ENCODE data around the gene TNFAIP6.

Gene TNFAIP6

DNA sequence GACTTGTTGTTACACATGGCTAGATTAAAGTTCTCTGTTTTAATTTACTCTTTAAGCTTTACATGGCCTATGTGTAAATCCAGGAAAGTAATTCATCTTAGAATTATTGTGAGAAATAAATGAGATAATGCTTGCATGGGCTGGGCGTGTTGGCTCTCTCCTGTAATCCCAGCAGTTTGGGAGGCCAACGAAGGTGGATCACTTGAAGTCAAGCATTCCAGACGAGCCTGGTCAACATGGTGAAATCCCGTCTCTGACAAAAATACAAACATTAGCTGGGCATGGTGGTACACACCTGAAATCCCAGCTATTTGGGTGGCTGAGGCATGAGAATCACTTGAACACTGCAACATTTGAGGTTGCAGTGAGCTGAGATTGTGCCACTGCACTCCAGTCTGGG is 48.0 kb downstream of the TNFAIP6 start:
- H4K8ac ChIP-seq (ENCODE audit: low read depth, low read length), result no peak overlapping the region
- no CpG with 5 or more reads among the region's 4 CpGs for WGBS, 2 donors (ENCODE audit: extremely low coverage in 2 of 2, insufficient read length in 2 of 2, insufficient replicate concordance in 1 of 2)
- no peaks in the 10 kb centered on the region for H3K27me3 ChIP-seq (ENCODE audit: control insufficient read depth in 3 of 3, insufficient read depth in 3 of 3, low read depth in 1 of 3, low read length in 3 of 3)
- no peak overlapping the region for H3K4me2 ChIP-seq (ENCODE audit: insufficient read depth, low read length, poor library complexity, severe bottlenecking)
- no peak overlapping the region for H3K4ac ChIP-seq (ENCODE audit: low read length)
- H2AFZ ChIP-seq (ENCODE audit: low read length), result no peak overlapping the region
- no peak overlapping the region for H3K18ac ChIP-seq (ENCODE audit: low read length)
- DNase-seq (ENCODE audit: low spot score), result no peak
- no peak overlapping the region for H2AK5ac ChIP-seq (ENCODE audit: low read depth, low read length)
- H3K9ac ChIP-seq (ENCODE audit: low read depth, low read length, poor library complexity), result no peak overlapping the region
- no peak overlapping the region for H2BK120ac ChIP-seq (ENCODE audit: low read depth, low read length)
- H3K36me3 ChIP-seq (replicated peaks in 1 of 2; ENCODE audit: control insufficient read depth in 2 of 2, insufficient read depth in 2 of 2, low read length in 2 of 2), result no peaks in the 10 kb centered on the region
- H3K4me3 ChIP-seq (ENCODE audit: low read length in 2 of 2), result no peak overlapping the region
- no peak overlapping the region for H3K23ac ChIP-seq (ENCODE audit: low read depth, low read length, poor library complexity)
- no peak overlapping the region for H2BK5ac ChIP-seq (ENCODE audit: low read length)
- H4K91ac ChIP-seq (ENCODE audit: low read depth, low read length, poor library complexity), result no peak overlapping the region
- H3K9me3 ChIP-seq (replicated peaks in 1 of 2; ENCODE audit: control insufficient read depth in 2 of 2, insufficient read depth in 1 of 2, low read depth in 1 of 2, low read length in 2 of 2), result no peaks in the 10 kb centered on the region
- H2BK15ac ChIP-seq (ENCODE audit: low read length), result no peak overlapping the region
- no peak overlapping the region for H3K27ac ChIP-seq (replicated peaks; ENCODE audit: low read length)
- H3K79me1 ChIP-seq (ENCODE audit: low read depth, low read length), result no peaks in the 10 kb centered on the region
- no peak overlapping the region for H2BK12ac ChIP-seq (ENCODE audit: low read length)
- no peak overlapping the region for H3K14ac ChIP-seq (ENCODE audit: low read length)
- no peaks in the 10 kb centered on the region for H3K4me1 ChIP-seq (ENCODE audit: control insufficient read depth in 2 of 2, insufficient read depth in 1 of 2, low read depth in 1 of 2, low read length in 2 of 2)

DNA sequence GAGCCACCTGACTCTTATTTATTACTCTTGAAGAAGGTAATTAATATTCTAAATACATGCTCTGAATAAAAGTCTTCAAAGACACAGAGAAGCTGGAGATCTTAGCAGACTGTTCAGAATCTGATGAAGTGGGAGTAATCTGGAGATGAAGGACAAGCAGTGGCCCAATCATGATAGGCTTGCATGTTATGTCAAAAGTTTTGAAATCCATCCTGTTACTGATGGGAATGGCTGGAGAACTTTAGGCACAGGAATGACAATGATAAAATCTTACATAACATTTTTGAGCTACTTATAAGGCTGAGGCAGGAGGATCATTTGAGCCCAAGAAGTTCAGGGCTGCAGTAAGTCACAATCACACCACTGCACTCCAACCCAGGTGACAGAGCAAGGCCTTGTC is 49.9 kb downstream of the TNFAIP6 start:
- H3K9me3 ChIP-seq (replicated peaks in 1 of 2; ENCODE audit: control insufficient read depth in 2 of 2, insufficient read depth in 1 of 2, low read depth in 1 of 2, low read length in 2 of 2), result no peaks in the 10 kb centered on the region

GRCh38 chr2:151408788-151409600 is 51.6 kb downstream of the TNFAIP6 start:
- H3K4me2 ChIP-seq (ENCODE audit: insufficient read depth, low read length, poor library complexity, severe bottlenecking), result no peak overlapping the region
- H3K36me3 ChIP-seq (replicated peaks in 1 of 2; ENCODE audit: control insufficient read depth in 2 of 2, insufficient read depth in 2 of 2, low read length in 2 of 2), result peaks cover 5 to 26% of the 10 kb centered on the region in 2 donors
- no peak overlapping the region for H3K27ac ChIP-seq (replicated peaks; ENCODE audit: low read length)
- no peak overlapping the region for H2BK5ac ChIP-seq (ENCODE audit: low read length)
- H3K18ac ChIP-seq (ENCODE audit: low read length), result no peak overlapping the region
- H3K4ac ChIP-seq (ENCODE audit: low read length), result no peak overlapping the region
- H3K9ac ChIP-seq (ENCODE audit: low read depth, low read length, poor library complexity), result no peak overlapping the region
- H4K8ac ChIP-seq (ENCODE audit: low read depth, low read length), result no peak overlapping the region
- H3K27me3 ChIP-seq (ENCODE audit: control insufficient read depth in 3 of 3, insufficient read depth in 3 of 3, low read depth in 1 of 3, low read length in 3 of 3), result no peaks in the 10 kb centered on the region
- peak overlapping the region in 1 of 2 donors; percentile 84 for H3K4me3 ChIP-seq (ENCODE audit: low read length in 2 of 2)
- no peak overlapping the region for H2BK12ac ChIP-seq (ENCODE audit: low read length)
- H3K4me1 ChIP-seq (ENCODE audit: control insufficient read depth in 2 of 2, insufficient read depth in 1 of 2, low read depth in 1 of 2, low read length in 2 of 2), result peaks cover 0 to 2% of the 10 kb centered on the region in 2 donors
- peaks cover 3% of the 10 kb centered on the region for H3K79me1 ChIP-seq (ENCODE audit: low read depth, low read length)
- no peak overlapping the region for H3K23ac ChIP-seq (ENCODE audit: low read depth, low read length, poor library complexity)
- no peak overlapping the region for H2BK15ac ChIP-seq (ENCODE audit: low read length)
- DNase-seq (ENCODE audit: low spot score), result no peak
- no peak overlapping the region for H2BK120ac ChIP-seq (ENCODE audit: low read depth, low read length)
- H2AFZ ChIP-seq (ENCODE audit: low read length), result peak overlapping the region; percentile 89
- H4K91ac ChIP-seq (ENCODE audit: low read depth, low read length, poor library complexity), result no peak overlapping the region
- WGBS, 2 donors (ENCODE audit: extremely low coverage in 2 of 2, insufficient read length in 2 of 2, insufficient replicate concordance in 1 of 2), result no CpG with 5 or more reads among the region's 25 CpGs
- no peak overlapping the region for H3K14ac ChIP-seq (ENCODE audit: low read length)
- H2AK5ac ChIP-seq (ENCODE audit: low read depth, low read length), result no peak overlapping the region
- no peaks in the 10 kb centered on the region for H3K9me3 ChIP-seq (replicated peaks in 1 of 2; ENCODE audit: control insufficient read depth in 2 of 2, insufficient read depth in 1 of 2, low read depth in 1 of 2, low read length in 2 of 2)

More for the DNA sequence above, 49.9 kb downstream of the TNFAIP6 start:
- peaks cover under 1% of the 10 kb centered on the region for H3K79me1 ChIP-seq (ENCODE audit: low read depth, low read length)
- no peak overlapping the region for H3K4me3 ChIP-seq (ENCODE audit: low read length in 2 of 2)
- H3K23ac ChIP-seq (ENCODE audit: low read depth, low read length, poor library complexity), result no peak overlapping the region
- no peak overlapping the region for H4K8ac ChIP-seq (ENCODE audit: low read depth, low read length)
- H2BK120ac ChIP-seq (ENCODE audit: low read depth, low read length), result no peak overlapping the region
- H3K14ac ChIP-seq (ENCODE audit: low read length), result no peak overlapping the region
- H3K27ac ChIP-seq (replicated peaks; ENCODE audit: low read length), result no peak overlapping the region
- H2BK12ac ChIP-seq (ENCODE audit: low read length), result no peak overlapping the region
- H2BK5ac ChIP-seq (ENCODE audit: low read length), result no peak overlapping the region
- H3K27me3 ChIP-seq (ENCODE audit: control insufficient read depth in 3 of 3, insufficient read depth in 3 of 3, low read depth in 1 of 3, low read length in 3 of 3), result no peaks in the 10 kb centered on the region
- no peak overlapping the region for H3K18ac ChIP-seq (ENCODE audit: low read length)
- no peak overlapping the region for H2BK15ac ChIP-seq (ENCODE audit: low read length)
- no peak overlapping the region for H2AFZ ChIP-seq (ENCODE audit: low read length)
- no peak overlapping the region for H3K4ac ChIP-seq (ENCODE audit: low read length)
- no peak for DNase-seq (ENCODE audit: low spot score)
- H3K4me1 ChIP-seq (ENCODE audit: control insufficient read depth in 2 of 2, insufficient read depth in 1 of 2, low read depth in 1 of 2, low read length in 2 of 2), result peaks cover 0 to 2% of the 10 kb centered on the region in 2 donors
- no peak overlapping the region for H4K91ac ChIP-seq (ENCODE audit: low read depth, low read length, poor library complexity)
- H2AK5ac ChIP-seq (ENCODE audit: low read depth, low read length), result no peak overlapping the region
- no peak overlapping the region for H3K9ac ChIP-seq (ENCODE audit: low read depth, low read length, poor library complexity)
- H3K4me2 ChIP-seq (ENCODE audit: insufficient read depth, low read length, poor library complexity, severe bottlenecking), result no peak overlapping the region
- peaks cover 1 to 9% of the 10 kb centered on the region in 2 donors for H3K36me3 ChIP-seq (replicated peaks in 1 of 2; ENCODE audit: control insufficient read depth in 2 of 2, insufficient read depth in 2 of 2, low read length in 2 of 2)

DNA sequence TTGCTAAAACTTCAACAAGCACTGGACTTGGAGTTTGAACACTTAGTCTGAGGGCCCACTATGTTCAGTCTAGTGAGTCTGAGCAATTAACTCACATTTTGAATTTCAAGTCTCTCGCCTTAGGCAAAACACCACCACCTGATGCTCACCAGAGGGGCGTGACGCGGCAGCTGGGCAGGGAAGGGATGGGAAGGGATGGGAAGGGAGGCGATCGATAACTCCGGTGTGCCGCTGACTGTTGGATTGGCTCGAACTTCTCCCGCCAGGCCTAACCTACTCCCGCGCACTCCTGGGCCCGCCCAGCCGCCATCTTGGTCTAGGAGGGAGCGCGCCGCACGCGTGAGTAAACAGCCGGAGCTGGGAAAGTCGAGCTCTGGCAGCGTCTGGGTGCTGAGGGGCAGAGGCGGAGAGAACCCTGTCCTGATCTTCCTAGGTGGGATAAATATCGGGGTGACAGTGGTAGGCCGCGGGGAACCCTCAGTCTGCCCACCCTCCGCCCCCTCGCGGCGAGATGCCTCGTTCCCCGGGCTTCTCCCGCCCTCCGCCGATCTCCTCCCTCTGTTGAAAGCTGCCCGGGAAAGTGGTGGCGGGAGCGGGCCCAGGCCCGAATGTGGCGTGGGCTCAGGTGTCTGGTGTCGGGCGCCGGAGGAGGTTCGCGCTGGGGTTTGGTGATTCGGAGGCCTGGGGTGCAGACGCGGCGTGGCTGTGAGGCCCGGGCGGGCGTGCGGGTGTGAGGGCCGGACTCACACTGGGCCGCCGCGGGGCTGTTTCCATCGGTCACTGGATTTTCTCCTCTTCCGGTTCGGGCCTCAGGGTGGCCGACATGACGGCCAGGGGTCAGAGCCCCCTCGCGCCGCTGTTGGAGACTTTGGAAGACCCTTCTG is 52.5 kb downstream of the TNFAIP6 start, which contains the start of gene RIF1:
Gene RIF1, plus strand, starts transcription at position 302 of the 884 bp plus-strand sequence. Its CDS starts 522 bp downstream, at position 824.
- Histone ChIP-seq H3K36me3 (replicated peaks in 1 of 2; ENCODE audit: control insufficient read depth in 2 of 2, insufficient read depth in 2 of 2, low read length in 2 of 2) (peaks cover 5 to 34% of the 10 kb centered on the region in 2 donors), H3K9me3 (replicated peaks in 1 of 2; ENCODE audit: control insufficient read depth in 2 of 2, insufficient read depth in 1 of 2, low read depth in 1 of 2, low read length in 2 of 2) (no peaks in the 10 kb centered on the region), H3K27ac (replicated peaks; ENCODE audit: low read length) (peak within 1 kb of the TSS; percentile 93), H2BK12ac (ENCODE audit: low read length) (no peak within 1 kb of the TSS), H3K9ac (ENCODE audit: low read depth, low read length, poor library complexity) (peak within 1 kb of the TSS; percentile 87), H3K18ac (ENCODE audit: low read length) (peak within 1 kb of the TSS; percentile 89), H3K4ac (ENCODE audit: low read length) (no peak within 1 kb of the TSS), H3K79me1 (ENCODE audit: low read depth, low read length) (peaks cover 3% of the 10 kb centered on the region), H2AK5ac (ENCODE audit: low read depth, low read length) (no peak within 1 kb of the TSS), H3K14ac (ENCODE audit: low read length) (no peak within 1 kb of the TSS), H3K4me2 (ENCODE audit: insufficient read depth, low read length, poor library complexity, severe bottlenecking) (peak within 1 kb of the TSS; percentile 51), H4K91ac (ENCODE audit: low read depth, low read length, poor library complexity) (peak within 1 kb of the TSS; percentile 14), H2BK5ac (ENCODE audit: low read length) (peak within 1 kb of the TSS; percentile 2), H2BK15ac (ENCODE audit: low read length) (no peak within 1 kb of the TSS), H2BK120ac (ENCODE audit: low read depth, low read length) (no peak within 1 kb of the TSS), H2AFZ (ENCODE audit: low read length) (peak within 1 kb of the TSS; percentile 89), H3K4me3 (ENCODE audit: low read length in 2 of 2) (peak within 1 kb of the TSS; percentile 84 to 96), H3K27me3 (ENCODE audit: control insufficient read depth in 3 of 3, insufficient read depth in 3 of 3, low read depth in 1 of 3, low read length in 3 of 3) (no peaks in the 10 kb centered on the region), H4K8ac (ENCODE audit: low read depth, low read length) (no peak within 1 kb of the TSS), H3K4me1 (ENCODE audit: control insufficient read depth in 2 of 2, insufficient read depth in 1 of 2, low read depth in 1 of 2, low read length in 2 of 2) (peaks cover 0 to 2% of the 10 kb centered on the region in 2 donors), H3K23ac (ENCODE audit: low read depth, low read length, poor library complexity) (peak within 1 kb of the TSS; percentile 15)
- DNase-seq (ENCODE audit: low spot score), result peak; percentile 83
- no CpG with 5 or more reads among the region's 65 CpGs for WGBS, 2 donors (ENCODE audit: extremely low coverage in 2 of 2, insufficient read length in 2 of 2, insufficient replicate concordance in 1 of 2)
